Measurements from ENCODE around the gene PON3. TPM values are rescaled to one million over a fixed set of nuclear protein-coding genes. Genes with fewer than 3 reads are reported as not detected.

The PON3 gene
- polyA plus RNA-seq = 10 to 100 TPM in 1 of 4 donors, 1 to 10 TPM in 3; 2.4 to 15.6 (median 6.7) TPM
- long read RNA-seq, donor 1, transcript PON3-201 (9 exons, 1,105 nt) = major isoform, 16 of 19 reads
- long read RNA-seq, donor 1, partial matches to known transcripts = 0 of 19 reads
- long read RNA-seq, donor 1, other reads (novel, unspliced or antisense) = 0 of 19 reads
- long read RNA-seq, donor 2, partial matches to known transcripts = 0 of 3 reads
- long read RNA-seq, donor 2, other reads (novel, unspliced or antisense) = 0 of 3 reads
- long read RNA-seq, donor 3, partial matches to known transcripts = 0 of 4 reads
- long read RNA-seq, donor 3, other reads (novel, unspliced or antisense) = 0 of 4 reads
- long read RNA-seq, donor 4 = 0 reads
- long read RNA-seq, donor 5, partial matches to known transcripts = 0 of 1 reads
- long read RNA-seq, donor 5, other reads (novel, unspliced or antisense) = 0 of 1 reads
- long read RNA-seq, donor 6, partial matches to known transcripts = 0 of 2 reads
- long read RNA-seq, donor 6, other reads (novel, unspliced or antisense) = 0 of 2 reads
- long read RNA-seq, donor 7, partial matches to known transcripts = 0 of 1 reads
- long read RNA-seq, donor 7, other reads (novel, unspliced or antisense) = 0 of 1 reads
- long read RNA-seq, donor 8 = 0 reads
- long read RNA-seq, donor 9, partial matches to known transcripts = 0 of 1 reads
- long read RNA-seq, donor 9, other reads (novel, unspliced or antisense) = 0 of 1 reads
- long read RNA-seq, donor 10, partial matches to known transcripts = 0 of 2 reads
- long read RNA-seq, donor 10, other reads (novel, unspliced or antisense) = 0 of 2 reads

DNA sequence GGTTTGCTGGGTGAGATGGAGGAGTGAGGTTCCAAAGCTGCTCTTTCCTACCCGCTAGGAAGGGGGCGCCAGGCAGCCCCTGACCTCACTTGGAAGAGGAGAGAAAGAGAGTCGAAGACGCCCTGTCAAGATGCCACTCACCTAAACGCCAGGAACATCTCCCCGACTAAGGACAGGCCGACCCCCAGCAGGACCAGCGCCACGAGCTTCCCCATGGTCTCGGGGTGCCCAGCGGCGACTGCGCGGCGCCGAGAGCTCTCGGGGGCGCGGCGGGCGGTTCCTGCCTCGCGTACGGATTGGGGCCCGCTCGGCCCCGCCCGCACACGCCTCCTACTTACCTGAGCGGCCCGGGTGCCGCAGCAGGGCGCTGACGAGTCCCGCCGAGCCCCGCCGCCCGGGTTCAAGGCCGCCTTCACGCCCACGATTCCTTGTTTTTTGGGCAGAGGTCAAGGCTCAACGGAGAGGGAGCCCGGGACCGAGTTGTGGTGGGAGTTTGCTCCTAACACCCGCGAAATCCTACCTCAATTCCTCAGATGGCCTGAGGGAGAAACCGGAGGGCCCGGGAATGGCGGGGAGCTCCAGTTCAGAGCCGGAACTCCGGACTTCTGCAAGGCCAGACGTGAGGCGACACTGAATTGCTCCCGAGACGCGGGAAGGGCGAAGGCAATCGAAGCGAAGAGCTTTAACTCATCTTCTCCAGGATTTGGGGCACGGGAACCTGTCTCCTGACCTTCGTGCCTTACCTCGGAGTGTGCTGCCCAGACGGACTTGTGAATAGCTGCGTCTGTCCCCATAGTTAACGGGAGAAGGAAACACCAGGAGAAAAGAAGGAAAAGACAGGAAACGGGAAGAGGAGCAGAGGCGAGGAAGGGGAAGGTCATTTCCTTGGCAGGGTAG, at the start of gene PON3:
TSS of gene PON3 (minus strand) at position 240 of the 897 bp plus-strand sequence. CDS start at position 215, 25 bp downstream.
- 3 to 8% (median 4%) methylated on average over 65 to 68 of the region's 68 CpGs for WGBS, 3 donors
- H3K27ac ChIP-seq (ENCODE audit: low read depth in 1 of 3, low read length in 2 of 3) = peak within 1 kb of the TSS; percentile 52 to 77 (median 56)
- H3K4me3 ChIP-seq (ENCODE audit: low read depth in 1 of 3, low read length in 3 of 3) = peak within 1 kb of the TSS; percentile 36 to 84 (median 56)
- no peaks in the 10 kb centered on the region for H3K27me3 ChIP-seq (ENCODE audit: control insufficient read depth in 3 of 3, insufficient read depth in 3 of 3, low read length in 3 of 3)
- peaks cover 0 to 3% (median 0%) of the 10 kb centered on the region in 3 donors for H3K36me3 ChIP-seq (ENCODE audit: control insufficient read depth in 3 of 3, insufficient read depth in 2 of 3, low read depth in 1 of 3, low read length in 3 of 3)
- DNase-seq (peak; percentile 71 to 87), FAIRE-seq (no peak)
- H3K4me1 ChIP-seq (ENCODE audit: control insufficient read depth in 3 of 3, insufficient read depth in 2 of 3, low read depth in 1 of 3, low read length in 2 of 3) = peaks cover 0 to 15% (median 0%) of the 10 kb centered on the region in 3 donors
- no peaks in the 10 kb centered on the region for H3K9me3 ChIP-seq (ENCODE audit: control insufficient read depth in 2 of 2, insufficient read depth in 1 of 2, low read depth in 1 of 2, low read length in 1 of 2)

DNA sequence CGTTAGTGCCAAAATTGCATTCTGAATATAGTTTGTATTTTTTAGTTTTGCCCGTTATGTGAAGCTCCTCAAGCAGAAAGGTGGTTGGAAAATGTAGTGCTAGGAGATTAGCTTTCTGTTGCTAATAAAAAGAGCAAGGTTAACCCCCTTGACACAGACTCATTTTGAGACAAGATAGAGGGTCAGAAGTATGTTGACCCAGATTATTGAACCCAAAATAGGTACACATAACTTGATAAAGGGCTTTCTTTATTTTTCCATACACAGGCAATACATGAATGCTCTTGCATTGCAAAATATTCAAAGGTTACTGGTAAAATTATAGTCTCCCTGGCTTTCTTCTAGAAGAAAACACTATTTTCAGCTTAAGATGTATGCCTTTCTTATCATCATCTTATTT, 48.6 kb upstream of the PON3 start:
- no peak for DNase-seq
- Histone ChIP-seq H3K27ac (ENCODE audit: low read depth in 1 of 3, low read length in 2 of 3) (no peak overlapping the region), H3K4me1 (ENCODE audit: control insufficient read depth in 3 of 3, insufficient read depth in 2 of 3, low read depth in 1 of 3, low read length in 2 of 3) (peaks cover 0 to 21% (median 6%) of the 10 kb centered on the region in 3 donors), H3K4me3 (ENCODE audit: low read depth in 1 of 3, low read length in 3 of 3) (no peak overlapping the region), H3K27me3 (ENCODE audit: control insufficient read depth in 3 of 3, insufficient read depth in 3 of 3, low read length in 3 of 3) (no peaks in the 10 kb centered on the region), H3K36me3 (ENCODE audit: control insufficient read depth in 3 of 3, insufficient read depth in 2 of 3, low read depth in 1 of 3, low read length in 3 of 3) (no peaks in the 10 kb centered on the region), H3K9me3 (ENCODE audit: control insufficient read depth in 2 of 2, insufficient read depth in 1 of 2, low read depth in 1 of 2, low read length in 1 of 2) (no peaks in the 10 kb centered on the region)
- WGBS, 3 donors = 71 to 84% (median 76%) methylated on average over 2 of the region's 2 CpGs
- no peak for FAIRE-seq

DNA sequence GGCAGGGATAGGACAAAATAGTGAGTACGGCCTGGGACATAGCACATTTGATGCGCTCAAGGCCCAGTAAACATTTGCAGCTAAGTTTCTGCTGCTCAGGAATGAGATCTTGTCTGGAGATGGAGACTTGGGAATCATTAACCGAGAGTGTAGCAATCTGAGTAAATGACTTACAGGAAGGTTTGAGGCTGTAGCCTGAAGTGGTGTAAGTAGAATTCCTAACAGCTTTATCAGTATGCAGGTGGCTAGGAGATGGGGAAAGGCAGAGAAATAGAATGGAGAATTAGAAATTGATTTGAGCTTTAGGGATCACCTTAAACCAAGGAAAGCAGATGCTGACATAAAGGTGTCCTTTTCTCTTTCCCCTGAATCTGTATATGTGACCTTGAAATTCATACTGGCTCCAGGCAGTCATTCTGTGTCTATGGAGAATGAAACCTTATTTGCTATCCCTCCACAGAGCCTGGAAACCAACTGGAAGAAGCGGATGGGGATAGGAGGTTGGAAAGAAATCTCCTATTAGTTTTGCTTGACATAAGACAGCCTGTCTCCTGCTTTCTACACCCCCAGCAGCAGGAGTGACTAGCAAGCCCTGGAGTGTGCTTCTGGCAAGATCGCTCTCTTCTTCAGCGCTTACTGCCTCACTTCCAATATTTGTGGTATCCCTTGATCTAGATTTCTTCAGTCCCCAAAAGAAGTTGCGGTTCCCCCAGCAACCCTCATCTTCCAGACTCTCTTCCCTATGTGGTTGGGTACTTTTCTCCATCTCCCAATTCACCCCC, 45.1 kb upstream of the PON3 start:
- DNase-seq = peak; percentile 75 to 94
- H3K9me3 ChIP-seq (ENCODE audit: control insufficient read depth in 2 of 2, insufficient read depth in 1 of 2, low read depth in 1 of 2, low read length in 1 of 2) = no peaks in the 10 kb centered on the region
- H3K27me3 ChIP-seq (ENCODE audit: control insufficient read depth in 3 of 3, insufficient read depth in 3 of 3, low read length in 3 of 3) = no peaks in the 10 kb centered on the region
- peaks cover 0 to 32% (median 8%) of the 10 kb centered on the region in 3 donors for H3K4me1 ChIP-seq (ENCODE audit: control insufficient read depth in 3 of 3, insufficient read depth in 2 of 3, low read depth in 1 of 3, low read length in 2 of 3)
- H3K36me3 ChIP-seq (ENCODE audit: control insufficient read depth in 3 of 3, insufficient read depth in 2 of 3, low read depth in 1 of 3, low read length in 3 of 3) = no peaks in the 10 kb centered on the region
- no peak overlapping the region for H3K4me3 ChIP-seq (ENCODE audit: low read depth in 1 of 3, low read length in 3 of 3)
- 55 to 68% (median 65%) methylated on average over 7 of the region's 7 CpGs for WGBS, 3 donors
- peak overlapping the region in 1 of 3 donors; percentile 87 for H3K27ac ChIP-seq (ENCODE audit: low read depth in 1 of 3, low read length in 2 of 3)
- no peak for FAIRE-seq

DNA sequence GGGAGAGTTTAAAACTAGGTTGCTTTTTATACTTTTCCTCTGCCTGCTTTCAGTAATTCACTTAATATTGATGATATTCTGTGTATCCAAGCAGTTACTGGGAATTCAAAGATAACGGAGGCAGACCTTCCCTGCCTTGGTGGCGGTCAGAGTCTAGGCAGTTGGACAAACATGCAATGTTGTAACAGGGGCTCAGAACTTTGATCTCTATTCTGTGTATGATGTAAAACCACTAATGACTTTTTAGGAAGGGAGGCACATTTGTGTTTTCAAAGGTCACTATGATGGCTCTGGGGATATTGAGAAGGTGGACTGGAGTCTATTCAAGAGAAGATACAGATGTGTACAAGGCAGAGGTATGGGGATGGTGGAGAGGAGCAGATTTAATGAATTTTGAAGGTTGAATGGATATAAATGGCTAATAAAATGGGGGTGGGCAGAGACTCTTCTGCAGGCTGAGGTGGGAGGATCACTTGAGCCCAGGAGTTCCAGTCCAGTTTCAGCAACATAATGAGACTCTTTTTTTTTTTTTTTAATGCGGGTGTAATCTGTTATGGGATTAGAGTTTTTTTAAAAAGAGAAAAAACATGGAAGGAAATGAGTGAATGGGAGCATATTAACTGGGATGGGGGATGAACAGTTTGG, 44.3 kb upstream of the PON3 start:
- Histone ChIP-seq H3K4me1 (ENCODE audit: control insufficient read depth in 3 of 3, insufficient read depth in 2 of 3, low read depth in 1 of 3, low read length in 2 of 3) (peaks cover 0 to 34% (median 8%) of the 10 kb centered on the region in 3 donors), H3K4me3 (ENCODE audit: low read depth in 1 of 3, low read length in 3 of 3) (no peak overlapping the region), H3K27me3 (ENCODE audit: control insufficient read depth in 3 of 3, insufficient read depth in 3 of 3, low read length in 3 of 3) (no peaks in the 10 kb centered on the region), H3K9me3 (ENCODE audit: control insufficient read depth in 2 of 2, insufficient read depth in 1 of 2, low read depth in 1 of 2, low read length in 1 of 2) (no peaks in the 10 kb centered on the region), H3K36me3 (ENCODE audit: control insufficient read depth in 3 of 3, insufficient read depth in 2 of 3, low read depth in 1 of 3, low read length in 3 of 3) (no peaks in the 10 kb centered on the region), H3K27ac (ENCODE audit: low read depth in 1 of 3, low read length in 2 of 3) (peak overlapping the region in 1 of 3 donors; percentile 87)
- DNase-seq (peak; percentile 76 to 86), FAIRE-seq (no peak)
- 35 to 74% (median 58%) methylated on average over 3 of the region's 3 CpGs for WGBS, 3 donors

DNA sequence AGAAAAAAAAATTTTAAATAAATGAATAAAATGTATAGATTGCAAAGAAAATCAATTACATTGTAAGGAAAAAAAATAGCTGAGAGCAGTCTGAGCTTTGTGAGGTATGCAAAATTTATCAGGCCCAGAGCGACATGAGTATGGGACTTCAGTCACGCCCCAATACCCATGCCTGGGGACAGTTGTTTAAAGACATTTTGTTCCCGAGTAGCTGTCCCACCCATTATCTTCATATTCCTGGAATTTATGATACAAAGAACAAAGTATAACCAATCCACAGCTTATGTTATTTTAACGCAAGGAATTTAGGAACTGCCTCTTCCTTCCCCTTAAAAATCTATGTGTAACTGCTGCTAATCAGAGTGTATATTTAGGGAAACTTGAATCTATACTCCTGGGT, 40.2 kb upstream of the PON3 start:
- no peaks in the 10 kb centered on the region for H3K27me3 ChIP-seq (ENCODE audit: control insufficient read depth in 3 of 3, insufficient read depth in 3 of 3, low read length in 3 of 3)
- H3K27ac ChIP-seq (ENCODE audit: low read depth in 1 of 3, low read length in 2 of 3) = peak overlapping the region in 1 of 3 donors; percentile 16
- no peaks in the 10 kb centered on the region for H3K9me3 ChIP-seq (ENCODE audit: control insufficient read depth in 2 of 2, insufficient read depth in 1 of 2, low read depth in 1 of 2, low read length in 1 of 2)
- no peak for FAIRE-seq
- WGBS, 3 donors = 52 to 68% (median 67%) methylated on average over 4 of the region's 4 CpGs
- DNase-seq = peak in 1 of 2 donors; percentile 67
- no peak overlapping the region for H3K4me3 ChIP-seq (ENCODE audit: low read depth in 1 of 3, low read length in 3 of 3)
- peaks cover 0 to 4% (median 0%) of the 10 kb centered on the region in 3 donors for H3K36me3 ChIP-seq (ENCODE audit: control insufficient read depth in 3 of 3, insufficient read depth in 2 of 3, low read depth in 1 of 3, low read length in 3 of 3)
- peaks cover 5 to 53% (median 8%) of the 10 kb centered on the region in 3 donors for H3K4me1 ChIP-seq (ENCODE audit: control insufficient read depth in 3 of 3, insufficient read depth in 2 of 3, low read depth in 1 of 3, low read length in 2 of 3)

- no peak for FAIRE-seq
- 50 to 57% (median 52%) methylated on average over 9 of the region's 9 CpGs for WGBS, 3 donors
- peak overlapping the region in 2 of 3 donors; percentile 68 to 80 for H3K4me3 ChIP-seq (ENCODE audit: low read depth in 1 of 3, low read length in 3 of 3)
Measured at GRCh38 chr7:95435422-95435780, 39.2 kb upstream of the PON3 start.

More at GRCh38 chr7:95435422-95435780, 39.2 kb upstream of the PON3 start:
- no peaks in the 10 kb centered on the region for H3K27me3 ChIP-seq (ENCODE audit: control insufficient read depth in 3 of 3, insufficient read depth in 3 of 3, low read length in 3 of 3)
- peaks cover 5 to 53% (median 7%) of the 10 kb centered on the region in 3 donors for H3K4me1 ChIP-seq (ENCODE audit: control insufficient read depth in 3 of 3, insufficient read depth in 2 of 3, low read depth in 1 of 3, low read length in 2 of 3)
- no peak for DNase-seq
- H3K27ac ChIP-seq (ENCODE audit: low read depth in 1 of 3, low read length in 2 of 3) = peak overlapping the region; percentile 84 to 97 (median 95)
- H3K36me3 ChIP-seq (ENCODE audit: control insufficient read depth in 3 of 3, insufficient read depth in 2 of 3, low read depth in 1 of 3, low read length in 3 of 3) = peaks cover 0 to 6% (median 0%) of the 10 kb centered on the region in 3 donors
- no peaks in the 10 kb centered on the region for H3K9me3 ChIP-seq (ENCODE audit: control insufficient read depth in 2 of 2, insufficient read depth in 1 of 2, low read depth in 1 of 2, low read length in 1 of 2)

All from small intestine (tissue), 16 donors.